ENCODE data around the gene CACNA2D2.

GRCh38 chr3:50380405-50381085, 122.9 kb downstream of the CACNA2D2 start:
- TF ChIP-seq, protein P1, sequence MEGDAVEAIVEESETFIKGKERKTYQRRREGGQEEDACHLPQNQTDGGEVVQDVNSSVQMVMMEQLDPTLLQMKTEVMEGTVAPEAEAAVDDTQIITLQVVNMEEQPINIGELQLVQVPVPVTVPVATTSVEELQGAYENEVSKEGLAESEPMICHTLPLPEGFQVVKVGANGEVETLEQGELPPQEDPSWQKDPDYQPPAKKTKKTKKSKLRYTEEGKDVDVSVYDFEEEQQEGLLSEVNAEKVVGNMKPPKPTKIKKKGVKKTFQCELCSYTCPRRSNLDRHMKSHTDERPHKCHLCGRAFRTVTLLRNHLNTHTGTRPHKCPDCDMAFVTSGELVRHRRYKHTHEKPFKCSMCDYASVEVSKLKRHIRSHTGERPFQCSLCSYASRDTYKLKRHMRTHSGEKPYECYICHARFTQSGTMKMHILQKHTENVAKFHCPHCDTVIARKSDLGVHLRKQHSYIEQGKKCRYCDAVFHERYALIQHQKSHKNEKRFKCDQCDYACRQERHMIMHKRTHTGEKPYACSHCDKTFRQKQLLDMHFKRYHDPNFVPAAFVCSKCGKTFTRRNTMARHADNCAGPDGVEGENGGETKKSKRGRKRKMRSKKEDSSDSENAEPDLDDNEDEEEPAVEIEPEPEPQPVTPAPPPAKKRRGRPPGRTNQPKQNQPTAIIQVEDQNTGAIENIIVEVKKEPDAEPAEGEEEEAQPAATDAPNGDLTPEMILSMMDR (IDR thresholded peaks at IDR 0.05): no peak
- TF ChIP-seq POLR2A (IDR thresholded peaks at IDR 0.05): no peak

Measured in lower leg skin (tissue), 3 donors.